Measurements from ENCODE around the gene VPS37C.

VPS37C gene

GRCh38 chr11:61131998-61132555 is 29.1 kb downstream of the VPS37C start:
- Histone ChIP-seq H3K4me1 (ENCODE audit: control insufficient read depth, insufficient read depth, low read length) (peaks cover 30% of the 10 kb centered on the region), H3K36me3 (ENCODE audit: control insufficient read depth in 2 of 2, insufficient read depth in 2 of 2, low read length in 2 of 2) (peaks cover 3 to 24% of the 10 kb centered on the region in 2 donors), H3K9me3 (ENCODE audit: control insufficient read depth in 2 of 2, low read length in 2 of 2) (no peaks in the 10 kb centered on the region), H3K4me3 (ENCODE audit: low read length in 2 of 2) (no peak overlapping the region), H3K27ac (ENCODE audit: low read length) (no peak overlapping the region), H3K9ac (ENCODE audit: low read length in 2 of 2) (no peak overlapping the region), H3K27me3 (ENCODE audit: control insufficient read depth in 1 of 2, insufficient read depth in 2 of 2, low read length in 2 of 2) (no peaks in the 10 kb centered on the region)

GRCh38 chr11:61131586-61131985 is 29.6 kb downstream of the VPS37C start:
- Histone ChIP-seq H3K36me3 (ENCODE audit: control insufficient read depth in 2 of 2, insufficient read depth in 2 of 2, low read length in 2 of 2) (peaks cover 3 to 22% of the 10 kb centered on the region in 2 donors), H3K27me3 (ENCODE audit: control insufficient read depth in 1 of 2, insufficient read depth in 2 of 2, low read length in 2 of 2) (no peaks in the 10 kb centered on the region), H3K4me1 (ENCODE audit: control insufficient read depth, insufficient read depth, low read length) (peaks cover 30% of the 10 kb centered on the region), H3K9ac (ENCODE audit: low read length in 2 of 2) (no peak overlapping the region), H3K4me3 (ENCODE audit: low read length in 2 of 2) (no peak overlapping the region), H3K9me3 (ENCODE audit: control insufficient read depth in 2 of 2, low read length in 2 of 2) (no peaks in the 10 kb centered on the region), H3K27ac (ENCODE audit: low read length) (peak overlapping the region; percentile 18)

GRCh38 chr11:61131186-61131585 is 30.0 kb downstream of the VPS37C start:
- no peak overlapping the region for H3K4me3 ChIP-seq (ENCODE audit: low read length in 2 of 2)
- H3K9me3 ChIP-seq (ENCODE audit: control insufficient read depth in 2 of 2, low read length in 2 of 2): no peaks in the 10 kb centered on the region
- peak overlapping the region; percentile 18 for H3K27ac ChIP-seq (ENCODE audit: low read length)
- no peak overlapping the region for H3K9ac ChIP-seq (ENCODE audit: low read length in 2 of 2)
- H3K36me3 ChIP-seq (ENCODE audit: control insufficient read depth in 2 of 2, insufficient read depth in 2 of 2, low read length in 2 of 2): peaks cover 3 to 22% of the 10 kb centered on the region in 2 donors
- H3K4me1 ChIP-seq (ENCODE audit: control insufficient read depth, insufficient read depth, low read length): peaks cover 30% of the 10 kb centered on the region
- no peaks in the 10 kb centered on the region for H3K27me3 ChIP-seq (ENCODE audit: control insufficient read depth in 1 of 2, insufficient read depth in 2 of 2, low read length in 2 of 2)

GRCh38 chr11:61129639-61130523 is 31.3 kb downstream of the VPS37C start:
- Histone ChIP-seq H3K27ac (ENCODE audit: low read length) (peak overlapping the region; percentile 46), H3K9me3 (ENCODE audit: control insufficient read depth in 2 of 2, low read length in 2 of 2) (no peaks in the 10 kb centered on the region), H3K36me3 (ENCODE audit: control insufficient read depth in 2 of 2, insufficient read depth in 2 of 2, low read length in 2 of 2) (peaks cover 3 to 18% of the 10 kb centered on the region in 2 donors)

GRCh38 chr11:61128947-61129638 is 32.1 kb downstream of the VPS37C start:
- peaks cover 3 to 17% of the 10 kb centered on the region in 2 donors for H3K36me3 ChIP-seq (ENCODE audit: control insufficient read depth in 2 of 2, insufficient read depth in 2 of 2, low read length in 2 of 2)
- H3K4me3 ChIP-seq (ENCODE audit: low read length in 2 of 2): peak overlapping the region in 1 of 2 donors; percentile 64
- H3K27ac ChIP-seq (ENCODE audit: low read length): peak overlapping the region; percentile 31
- H3K27me3 ChIP-seq (ENCODE audit: control insufficient read depth in 1 of 2, insufficient read depth in 2 of 2, low read length in 2 of 2): no peaks in the 10 kb centered on the region
- peaks cover 25% of the 10 kb centered on the region for H3K4me1 ChIP-seq (ENCODE audit: control insufficient read depth, insufficient read depth, low read length)
- H3K9ac ChIP-seq (ENCODE audit: low read length in 2 of 2): no peak overlapping the region
- H3K9me3 ChIP-seq (ENCODE audit: control insufficient read depth in 2 of 2, low read length in 2 of 2): no peaks in the 10 kb centered on the region

More at GRCh38 chr11:61129639-61130523, 31.3 kb downstream of the VPS37C start:
- peaks cover 32% of the 10 kb centered on the region for H3K4me1 ChIP-seq (ENCODE audit: control insufficient read depth, insufficient read depth, low read length)
- peak overlapping the region; percentile 1 to 64 for H3K4me3 ChIP-seq (ENCODE audit: low read length in 2 of 2)
- H3K27me3 ChIP-seq (ENCODE audit: control insufficient read depth in 1 of 2, insufficient read depth in 2 of 2, low read length in 2 of 2): no peaks in the 10 kb centered on the region
- peak overlapping the region; percentile 1 to 60 for H3K9ac ChIP-seq (ENCODE audit: low read length in 2 of 2)

- peaks cover 24% of the 10 kb centered on the region for H3K4me1 ChIP-seq (ENCODE audit: control insufficient read depth, insufficient read depth, low read length)
- H3K9ac ChIP-seq (ENCODE audit: low read length in 2 of 2): no peak overlapping the region
- no peak overlapping the region for H3K27ac ChIP-seq (ENCODE audit: low read length)
- H3K9me3 ChIP-seq (ENCODE audit: control insufficient read depth in 2 of 2, low read length in 2 of 2): no peaks in the 10 kb centered on the region
- no peaks in the 10 kb centered on the region for H3K27me3 ChIP-seq (ENCODE audit: control insufficient read depth in 1 of 2, insufficient read depth in 2 of 2, low read length in 2 of 2)
- no peak overlapping the region for H3K4me3 ChIP-seq (ENCODE audit: low read length in 2 of 2)
- H3K36me3 ChIP-seq (ENCODE audit: control insufficient read depth in 2 of 2, insufficient read depth in 2 of 2, low read length in 2 of 2): peaks cover 3 to 11% of the 10 kb centered on the region in 2 donors
Measured at GRCh38 chr11:61127991-61128390, 33.2 kb downstream of the VPS37C start.

- Histone ChIP-seq H3K4me3 (ENCODE audit: low read length in 2 of 2) (no peak overlapping the region), H3K27ac (ENCODE audit: low read length) (no peak overlapping the region), H3K9ac (ENCODE audit: low read length in 2 of 2) (no peak overlapping the region)
Measured at GRCh38 chr11:61126256-61126655, 35.0 kb downstream of the VPS37C start.

GRCh38 chr11:61125310-61125684 is 35.9 kb downstream of the VPS37C start:
- Histone ChIP-seq H3K27me3 (ENCODE audit: control insufficient read depth in 1 of 2, insufficient read depth in 2 of 2, low read length in 2 of 2) (no peaks in the 10 kb centered on the region), H3K36me3 (ENCODE audit: control insufficient read depth in 2 of 2, insufficient read depth in 2 of 2, low read length in 2 of 2) (peaks cover 0 to 6% of the 10 kb centered on the region in 2 donors), H3K27ac (ENCODE audit: low read length) (no peak overlapping the region), H3K9me3 (ENCODE audit: control insufficient read depth in 2 of 2, low read length in 2 of 2) (no peaks in the 10 kb centered on the region), H3K4me3 (ENCODE audit: low read length in 2 of 2) (no peak overlapping the region), H3K9ac (ENCODE audit: low read length in 2 of 2) (no peak overlapping the region), H3K4me1 (ENCODE audit: control insufficient read depth, insufficient read depth, low read length) (peaks cover 28% of the 10 kb centered on the region)

More at GRCh38 chr11:61126256-61126655, 35.0 kb downstream of the VPS37C start:
- Histone ChIP-seq H3K4me1 (ENCODE audit: control insufficient read depth, insufficient read depth, low read length) (peaks cover 26% of the 10 kb centered on the region), H3K36me3 (ENCODE audit: control insufficient read depth in 2 of 2, insufficient read depth in 2 of 2, low read length in 2 of 2) (peaks cover 1 to 6% of the 10 kb centered on the region in 2 donors), H3K27me3 (ENCODE audit: control insufficient read depth in 1 of 2, insufficient read depth in 2 of 2, low read length in 2 of 2) (no peaks in the 10 kb centered on the region), H3K9me3 (ENCODE audit: control insufficient read depth in 2 of 2, low read length in 2 of 2) (no peaks in the 10 kb centered on the region)

- no peak overlapping the region for H3K4me3 ChIP-seq (ENCODE audit: low read length in 2 of 2)
- peaks cover 24% of the 10 kb centered on the region for H3K4me1 ChIP-seq (ENCODE audit: control insufficient read depth, insufficient read depth, low read length)
- no peak overlapping the region for H3K9ac ChIP-seq (ENCODE audit: low read length in 2 of 2)
- H3K9me3 ChIP-seq (ENCODE audit: control insufficient read depth in 2 of 2, low read length in 2 of 2): no peaks in the 10 kb centered on the region
- H3K27ac ChIP-seq (ENCODE audit: low read length): no peak overlapping the region
- peaks cover 0 to 6% of the 10 kb centered on the region in 2 donors for H3K36me3 ChIP-seq (ENCODE audit: control insufficient read depth in 2 of 2, insufficient read depth in 2 of 2, low read length in 2 of 2)
- no peaks in the 10 kb centered on the region for H3K27me3 ChIP-seq (ENCODE audit: control insufficient read depth in 1 of 2, insufficient read depth in 2 of 2, low read length in 2 of 2)
Measured at GRCh38 chr11:61124574-61125309, 36.5 kb downstream of the VPS37C start.

All from stomach smooth muscle (tissue), 2 donors.